ENCODE data around the gene OR6T1. TPM values are rescaled to one million over a fixed set of nuclear protein-coding genes. Genes with fewer than 3 reads are reported as not detected.

Gene OR6T1
- total and polyA plus RNA-seq, 9 of the 15 experiments (the other 6 are each of a cell fraction or from before 2014, with no cell fraction given) = not detected

DNA sequence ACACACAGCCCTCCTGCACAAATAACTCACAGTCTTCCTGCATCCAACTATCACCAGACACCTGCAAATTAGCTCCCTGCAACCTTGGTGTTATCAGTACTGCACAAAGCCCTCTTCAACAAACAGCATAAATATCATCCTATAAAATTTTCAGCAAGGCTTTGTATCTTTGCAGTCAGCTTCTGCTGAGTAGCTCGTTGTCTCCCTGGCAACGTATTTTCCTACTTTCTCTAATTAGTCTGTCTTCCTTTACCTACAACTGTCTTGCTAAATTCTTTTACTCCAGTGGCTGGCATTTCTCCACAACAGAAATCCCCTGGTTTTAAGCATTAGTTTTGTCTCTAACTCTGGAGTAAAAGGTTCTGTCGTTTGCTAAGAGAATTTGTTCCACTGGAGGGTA is 37.8 kb downstream of the OR6T1 start:
- BruUV-seq (replicated peaks) = no TSS peak
- Histone ChIP-seq H3K36me3 (ENCODE audit: control insufficient read depth, insufficient read depth, low read length) (no peaks in the 10 kb centered on the region), H3K27ac (ENCODE audit: extremely low read depth, low read depth, low read length) (no peak overlapping the region), H3K4me2 (ENCODE audit: insufficient read depth, low read length) (no peak overlapping the region), H3K9me3 (replicated peaks; ENCODE audit: control insufficient read depth, insufficient read depth, low read depth, low read length) (no peaks in the 10 kb centered on the region), H2AFZ (ENCODE audit: low read depth, low read length) (no peak overlapping the region), H3K4me3 (no peak overlapping the region), H3K4me1 (replicated peaks in 1 of 2; ENCODE audit: control insufficient read depth in 2 of 2, insufficient read depth in 2 of 2, low read length in 2 of 2) (no peaks in the 10 kb centered on the region), H3K79me2 (ENCODE audit: control insufficient read depth, insufficient read depth, low read length) (no peaks in the 10 kb centered on the region), H3K9me1 (ENCODE audit: control insufficient read depth, insufficient read depth, low read length) (no peaks in the 10 kb centered on the region), H3K9ac (ENCODE audit: insufficient read depth in 1 of 2, low read depth in 2 of 2, low read length in 2 of 2) (no peak overlapping the region), H4K20me1 (replicated peaks; ENCODE audit: control insufficient read depth, insufficient read depth, low read length) (no peaks in the 10 kb centered on the region), H3K27me3 (ENCODE audit: control insufficient read depth in 2 of 2, insufficient read depth in 2 of 2, low read length in 2 of 2) (no peaks in the 10 kb centered on the region)
- FAIRE-seq = no peak
- DNase-seq (ENCODE audit: extremely low read depth in 1 of 4, low spot score in 3 of 4) = no peak
- CTCF ChIA-PET (ENCODE audit: low intra/inter-chr PET ratio) = no interaction called here
- ATAC-seq = no peak
- WGBS (ENCODE audit: insufficient coverage, low coverage, missing lambda C conversion rate) = 0% methylated on average over 3 of the region's 3 CpGs
- POLR2A ChIA-PET = interaction anchor here (0.6 kb wide), 1 partner anchor 240 kb away, joined by 3 read pairs; no protein-coding TSS in a partner anchor
- intact Hi-C loops (cut with micrococcal nuclease) (no loop called here), in situ Hi-C loops (cut with MboI) (no loop called here)
- TF ChIP-seq E2F3 (CRISPR knock-in tag; IDR thresholded peaks at IDR 0.05) (no peak), E2F1 (CRISPR knock-in tag; IDR thresholded peaks at IDR 0.05) (no peak), ZBED1 (IDR thresholded peaks at IDR 0.05) (no peak), KLF13 (tag; IDR thresholded peaks at IDR 0.05; ENCODE audit: borderline replicate concordance, low read depth) (no peak), C11orf30 (IDR thresholded peaks at IDR 0.05; ENCODE audit: low read depth) (no peak), TCF15 (CRISPR knock-in tag; IDR thresholded peaks at IDR 0.05) (no peak), MTF1 (CRISPR knock-in tag; IDR thresholded peaks at IDR 0.05; ENCODE audit: borderline replicate concordance) (no peak), RAD51 (IDR thresholded peaks at IDR 0.05; ENCODE audit: borderline replicate concordance, low read depth) (no peak), ASH1L (IDR thresholded peaks at IDR 0.05; ENCODE audit: borderline replicate concordance, low read depth, partially characterized antibody) (no peak), PHF20 (IDR thresholded peaks at IDR 0.05; ENCODE audit: partially characterized antibody) (no peak), KAT7 (CRISPR knock-in tag; IDR thresholded peaks at IDR 0.05; ENCODE audit: borderline replicate concordance) (no peak)
- TF ChIP-seq, protein P1, sequence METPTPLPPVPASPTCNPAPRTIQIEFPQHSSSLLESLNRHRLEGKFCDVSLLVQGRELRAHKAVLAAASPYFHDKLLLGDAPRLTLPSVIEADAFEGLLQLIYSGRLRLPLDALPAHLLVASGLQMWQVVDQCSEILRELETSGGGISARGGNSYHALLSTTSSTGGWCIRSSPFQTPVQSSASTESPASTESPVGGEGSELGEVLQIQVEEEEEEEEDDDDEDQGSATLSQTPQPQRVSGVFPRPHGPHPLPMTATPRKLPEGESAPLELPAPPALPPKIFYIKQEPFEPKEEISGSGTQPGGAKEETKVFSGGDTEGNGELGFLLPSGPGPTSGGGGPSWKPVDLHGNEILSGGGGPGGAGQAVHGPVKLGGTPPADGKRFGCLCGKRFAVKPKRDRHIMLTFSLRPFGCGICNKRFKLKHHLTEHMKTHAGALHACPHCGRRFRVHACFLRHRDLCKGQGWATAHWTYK (CRISPR knock-in tag; IDR thresholded peaks at IDR 0.05) = no peak

All from K562 (cell line).